Esophagus squamous epithelium (tissue), 5 donors: ENCODE results near the gene PRLR. TPM values are rescaled to one million over a fixed set of nuclear protein-coding genes. Genes with fewer than 3 reads are reported as not detected.

Source experiments
- DNase-seq: peaks from one replicate; lab custom pipeline; 2025; lab: John Stamatoyannopoulos, UW
- H3K27ac ChIP-seq, 4 donors: fragments of 200-600 bp; sonication (generic); one replicate each; pipeline ENCODE4 v1.5.1; 2016 to 2019; ENCODE audit warnings: mild to moderate bottlenecking in 1 of 4
- H3K27me3 ChIP-seq, 4 donors: fragments of 200-600 bp; sonication (generic); 1 replicate in 3 of 4; 2 replicates in 1 of 4; pipeline versions ENCODE4 v1.5.1 to v1.6.0; 2017 to 2021; ENCODE audit warnings: antibody characterized with exemption in 1 of 4
- H3K36me3 ChIP-seq, 3 donors: fragments of 200-600 bp; sonication (generic); one replicate each; pipeline ENCODE4 v1.5.1; 2016 to 2019
- H3K4me1 ChIP-seq, 3 donors: fragments of 200-600 bp; sonication (generic); one replicate each; pipeline ENCODE4 v1.5.1; 2017 to 2019
- H3K4me3 ChIP-seq, 4 donors: fragments of 200-600 bp; sonication (generic); 1 replicate in 3 of 4; 2 replicates in 1 of 4; pipeline ENCODE4 v1.5.1; 2016 to 2019; ENCODE audit warnings: mild to moderate bottlenecking in 2 of 4, moderate library complexity in 1 of 4
- H3K9me3 ChIP-seq, 3 donors: fragments of 200-600 bp; sonication (generic); one replicate each; pipeline ENCODE4 v1.5.1; 2016 to 2019
- CTCF ChIP-seq, 6 experiments: fragments of 450-650 bp in 4 of 6; fragments of 200-600 bp in 2 of 6; sonication (generic) in 2 of 6; IDR thresholded peaks; one replicate each; pipeline ENCODE4 v1.5.1; 2016 to 2019; ENCODE audit warnings: antibody characterized with exemption in 6 of 6, mild to moderate bottlenecking in 4 of 6, moderate library complexity in 4 of 6
- POLR2A ChIP-seq, 4 donors: fragments of 450-650 bp; IDR thresholded peaks; one replicate each; pipeline ENCODE4 v1.6.1; 2017; ENCODE audit warnings: antibody characterized with exemption in 4 of 4, mild to moderate bottlenecking in 4 of 4, moderate library complexity in 3 of 4
- WGBS, 2 donors: methylation state at CpG; one replicate each; pipeline ENCODE4 v1.1.5; 2018; 5-methylcytosine and 5-hydroxymethylcytosine counted together
- intact Hi-C: fragments of 100-400 bp; cut with DNase I; formaldehyde crosslinking; loops from one replicate; pipeline ENCODE4 v1.15.0; 2022
- total RNA-seq, 4 donors: library from RNA; depleted of rRNA; stranded (reverse); fragments of >200 nt; gene quantifications; one replicate each; pipeline ENCODE4 v1.1.0, GENCODE V29; 2016
- donor health status: DM: yes; HTN: yes; CAD: no.

PRLR gene
- total RNA-seq, 4 donors from 2014 or later: 1.5 to 2.8 (median 2.3) TPM

DNA sequence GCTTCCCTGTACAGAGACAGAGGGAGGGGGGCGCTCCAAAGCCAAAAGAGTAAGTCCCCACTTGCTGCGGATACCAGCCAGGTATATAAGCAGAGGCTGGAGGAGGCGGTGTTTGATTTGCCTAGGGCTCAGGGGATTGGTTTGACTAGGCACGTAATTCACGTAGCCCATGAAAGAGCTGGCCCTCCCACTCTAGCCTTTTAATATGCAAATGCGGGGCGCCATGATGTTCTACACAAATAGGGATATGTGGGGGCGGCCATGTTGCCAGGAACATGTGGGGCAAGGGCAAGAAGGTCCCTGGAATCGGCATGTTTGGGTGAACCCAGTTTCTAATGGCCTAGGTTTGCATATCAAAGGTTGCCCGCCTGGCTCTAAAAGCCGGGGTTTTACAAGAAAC, 3.3 kb upstream of the PRLR start:
- DNase-seq: no peak
- no peak for TF ChIP-seq POLR2A (IDR thresholded peaks at IDR 0.05)
- no peak for TF ChIP-seq CTCF (IDR thresholded peaks at IDR 0.05)
- Histone ChIP-seq H3K4me3 (no peak overlapping the region), H3K9me3 (no peaks in the 10 kb centered on the region), H3K4me1 (peaks cover 0 to 23% (median 7%) of the 10 kb centered on the region in 3 donors), H3K36me3 (no peaks in the 10 kb centered on the region), H3K27ac (no peak overlapping the region), H3K27me3 (peaks cover 0 to 31% (median 0%) of the 10 kb centered on the region in 4 donors)
- 93 to 95% methylated on average over 10 to 11 of the region's 11 CpGs for WGBS, 2 donors
- intact Hi-C loops: no loop called here

DNA sequence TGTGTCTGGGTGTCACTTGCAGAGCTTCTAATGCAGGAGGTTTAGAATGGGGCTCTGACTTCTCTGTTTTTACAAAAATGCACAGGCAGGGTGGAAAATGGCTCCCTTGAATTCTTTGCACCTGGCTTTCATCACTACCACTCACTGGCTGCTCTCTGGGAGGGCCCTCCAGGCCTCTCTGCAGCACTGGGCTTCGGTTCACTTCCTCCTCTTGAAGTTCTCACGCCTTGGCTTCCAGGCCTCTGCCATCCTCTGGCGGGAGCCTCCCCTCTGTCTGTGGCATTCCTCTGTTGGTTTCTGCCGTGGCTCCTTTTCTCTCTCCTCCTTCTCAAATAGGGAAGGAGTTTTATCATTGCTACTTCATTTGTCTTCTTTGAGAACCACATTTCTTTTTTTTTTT, 2.8 kb upstream of the PRLR start:
- H3K27ac ChIP-seq: no peak overlapping the region
- WGBS, 2 donors: 84 to 96% methylated on average over 4 of the region's 4 CpGs

DNA sequence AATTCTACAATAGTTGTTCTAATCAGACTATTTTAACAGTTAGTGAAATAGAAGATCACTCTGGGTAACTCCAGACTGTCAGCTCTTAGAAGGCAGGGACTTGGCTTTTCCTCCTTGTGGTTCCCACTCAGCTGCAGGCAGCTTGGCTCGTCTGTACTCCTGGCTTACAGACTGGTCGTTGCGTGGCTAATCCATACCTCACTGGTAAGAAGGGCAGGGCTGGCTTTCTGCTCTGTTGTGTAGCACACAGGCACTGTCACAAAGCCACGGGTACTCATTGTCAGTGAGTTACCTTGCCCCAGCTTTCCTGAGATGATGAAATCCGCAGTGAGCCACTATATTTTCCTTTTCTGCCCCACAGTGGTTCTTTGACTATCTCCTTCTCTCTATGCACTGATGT, 1.8 kb upstream of the PRLR start:
- DNase-seq: no peak

More for the DNA sequence above, 2.8 kb upstream of the PRLR start:
- Histone ChIP-seq H3K27me3 (peaks cover 0 to 36% (median 0%) of the 10 kb centered on the region in 4 donors), H3K4me3 (no peak overlapping the region), H3K4me1 (peaks cover 0 to 23% (median 7%) of the 10 kb centered on the region in 3 donors), H3K9me3 (no peaks in the 10 kb centered on the region), H3K36me3 (no peaks in the 10 kb centered on the region)
- TF ChIP-seq CTCF (IDR thresholded peaks at IDR 0.05) (no peak), POLR2A (IDR thresholded peaks at IDR 0.05) (no peak)
- intact Hi-C loops: no loop called here
- DNase-seq: no peak

GRCh38 chr5:35229076-35230037, 930 bp downstream of the PRLR start:
- peak overlapping the region in 2 of 4 donors; percentile 0 to 64 for H3K27ac ChIP-seq
- intact Hi-C loops: no loop called here
- H3K27me3 ChIP-seq: peaks cover 0 to 54% (median 0%) of the 10 kb centered on the region in 4 donors
- no peaks in the 10 kb centered on the region for H3K36me3 ChIP-seq
- H3K4me3 ChIP-seq: peak overlapping the region; percentile 41 to 64 (median 52)
- peaks cover 0 to 25% (median 7%) of the 10 kb centered on the region in 3 donors for H3K4me1 ChIP-seq
- no peaks in the 10 kb centered on the region for H3K9me3 ChIP-seq
- WGBS, 2 donors: 6 to 7% methylated on average over 24 to 28 of the region's 30 CpGs
- DNase-seq: no peak
- TF ChIP-seq POLR2A (IDR thresholded peaks at IDR 0.05) (no peak), CTCF (IDR thresholded peaks at IDR 0.05) (peak in 2 of 6 experiments; percentile 22 to 27)

More for the DNA sequence above, 1.8 kb upstream of the PRLR start:
- Histone ChIP-seq H3K27ac (no peak overlapping the region), H3K27me3 (peaks cover 0 to 46% (median 0%) of the 10 kb centered on the region in 4 donors), H3K4me1 (peaks cover 0 to 23% (median 7%) of the 10 kb centered on the region in 3 donors), H3K36me3 (no peaks in the 10 kb centered on the region), H3K9me3 (no peaks in the 10 kb centered on the region), H3K4me3 (no peak overlapping the region)
- 60 to 85% methylated on average over 5 of the region's 5 CpGs for WGBS, 2 donors
- TF ChIP-seq CTCF (IDR thresholded peaks at IDR 0.05) (no peak), POLR2A (IDR thresholded peaks at IDR 0.05) (no peak)
- intact Hi-C loops: no loop called here

GRCh38 chr5:35228310-35228709, 2.0 kb downstream of the PRLR start:
- Histone ChIP-seq H3K4me1 (peaks cover 0 to 30% (median 7%) of the 10 kb centered on the region in 3 donors), H3K9me3 (no peaks in the 10 kb centered on the region), H3K27me3 (peaks cover 0 to 54% (median 0%) of the 10 kb centered on the region in 4 donors), H3K36me3 (no peaks in the 10 kb centered on the region), H3K4me3 (no peak overlapping the region), H3K27ac (no peak overlapping the region)
- DNase-seq: no peak
- TF ChIP-seq POLR2A (IDR thresholded peaks at IDR 0.05): no peak
- no peak for TF ChIP-seq CTCF (IDR thresholded peaks at IDR 0.05)
- intact Hi-C loops: no loop called here
- 45 to 50% methylated on average over 2 of the region's 2 CpGs for WGBS, 2 donors
